HG03159 (cell line): Measurements from ENCODE around the gene PTK6.

Experiments used
- ATAC-seq: cut with Tn5 transposase; IDR thresholded peaks from one replicate; pipeline ENCODE4 v1.9.1; 2021; ENCODE audit warnings: mild to moderate bottlenecking, moderate library complexity; ENCODE audit not compliant: unreplicated experiment

PTK6 gene

GRCh38 chr20:63570281-63571086 lies 33.3 kb upstream of the PTK6 start:
- ATAC-seq: no peak

- ATAC-seq: no peak
Measured at GRCh38 chr20:63568986-63569949, 32.1 kb upstream of the PTK6 start.

- peak; percentile 24 for ATAC-seq
Measured at GRCh38 chr20:63568170-63568981, 31.2 kb upstream of the PTK6 start.

GRCh38 chr20:63567386-63568169 lies 30.4 kb upstream of the PTK6 start:
- ATAC-seq: peak; percentile 69

- no peak for ATAC-seq
Measured at GRCh38 chr20:63567136-63567385, 29.9 kb upstream of the PTK6 start.

GRCh38 chr20:63566395-63567135 lies 29.4 kb upstream of the PTK6 start:
- ATAC-seq: no peak

GRCh38 chr20:63565699-63566335 lies 28.6 kb upstream of the PTK6 start:
- no peak for ATAC-seq

GRCh38 chr20:63565021-63565698 lies 28.0 kb upstream of the PTK6 start:
- no peak for ATAC-seq

GRCh38 chr20:63564036-63564810 lies 27.0 kb upstream of the PTK6 start:
- no peak for ATAC-seq

GRCh38 chr20:63563225-63563935 lies 26.2 kb upstream of the PTK6 start:
- no peak for ATAC-seq

GRCh38 chr20:63562461-63563224 lies 25.5 kb upstream of the PTK6 start:
- no peak for ATAC-seq

- ATAC-seq: no peak
Measured at GRCh38 chr20:63561624-63562396, 24.6 kb upstream of the PTK6 start.

- ATAC-seq: no peak
Measured at GRCh38 chr20:63560856-63561609, 23.9 kb upstream of the PTK6 start.

GRCh38 chr20:63560333-63560805 lies 23.2 kb upstream of the PTK6 start:
- ATAC-seq: no peak
